ENCODE data around the gene LNX2. TPM values are rescaled to one million over a fixed set of nuclear protein-coding genes. Genes with fewer than 3 reads are reported as not detected.

The LNX2 gene
- total and polyA plus RNA-seq, 2 donors (not counting 1 experiment from before 2014, with no cell fraction given): 2.9 to 10.9 TPM

DNA sequence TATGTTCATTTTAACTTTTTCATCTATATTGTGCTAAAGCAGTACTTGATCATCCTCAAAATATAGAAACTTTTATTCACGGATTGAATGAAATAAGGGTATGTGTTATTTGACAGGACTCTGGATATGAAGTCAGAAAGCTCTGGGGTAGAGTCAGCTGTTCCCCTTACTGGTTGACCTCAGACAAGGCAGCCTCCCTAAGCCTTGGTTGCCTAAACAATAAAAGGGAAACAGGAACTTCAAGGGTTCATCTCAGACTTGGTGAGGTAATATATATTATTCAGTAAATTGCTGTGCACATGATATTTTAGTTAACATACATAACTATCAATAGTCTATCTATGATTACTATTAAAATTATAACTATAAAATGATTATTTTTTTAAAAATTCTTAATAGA is 14.9 kb upstream of the LNX2 start:
- no peak for ATAC-seq (ENCODE audit: low read depth)
- Histone ChIP-seq H3K79me2 (ENCODE audit: control insufficient read depth, insufficient read depth, low read length) (peaks cover 70% of the 10 kb centered on the region), H3K4me1 (ENCODE audit: control insufficient read depth in 2 of 2, insufficient read depth in 2 of 2, low read length in 2 of 2) (no peaks in the 10 kb centered on the region), H3K9ac (ENCODE audit: low read length) (no peak overlapping the region), H2AFZ (ENCODE audit: insufficient read depth, low read depth, low read length, poor library complexity, severe bottlenecking) (no peak overlapping the region), H4K20me1 (ENCODE audit: control insufficient read depth, insufficient read depth, low read length, poor library complexity, severe bottlenecking) (peaks cover 41% of the 10 kb centered on the region), H3K9me3 (ENCODE audit: control extremely low read depth in 1 of 3, control insufficient read depth in 2 of 3, insufficient read depth in 1 of 3, low read length in 2 of 3) (no peaks in the 10 kb centered on the region), H3K4me2 (replicated peaks; ENCODE audit: low read depth, low read length, poor library complexity, severe bottlenecking) (no peak overlapping the region), H3K27me3 (replicated peaks in 1 of 4; ENCODE audit: control extremely low read depth in 1 of 4, control insufficient read depth in 3 of 4, insufficient read depth in 4 of 4, low read length in 3 of 4) (no peaks in the 10 kb centered on the region), H3K36me3 (replicated peaks in 1 of 2; ENCODE audit: control extremely low read depth in 1 of 2, control insufficient read depth in 1 of 2, extremely low read depth in 1 of 2, insufficient read depth in 2 of 2, low read length in 1 of 2) (peaks cover 14 to 21% of the 10 kb centered on the region in 2 experiments), H3K4me3 (ENCODE audit: control extremely low read depth in 1 of 5, extremely low read depth in 1 of 5, insufficient read depth in 1 of 5, low read depth in 2 of 5, low read length in 4 of 5) (no peak overlapping the region), H3K27ac (ENCODE audit: low read length in 2 of 2) (no peak overlapping the region)
- no peaks in the 10 kb centered on the region for H3K27me3 Mint-ChIP-seq
- no peak overlapping the region for H3K27ac Mint-ChIP-seq
- no peak for TF ChIP-seq EZH2 (IDR thresholded peaks at IDR 0.05; ENCODE audit: borderline replicate concordance, insufficient read depth, low read depth, low read length, poor library complexity, severe bottlenecking)
- TF ChIP-seq, protein P1, sequence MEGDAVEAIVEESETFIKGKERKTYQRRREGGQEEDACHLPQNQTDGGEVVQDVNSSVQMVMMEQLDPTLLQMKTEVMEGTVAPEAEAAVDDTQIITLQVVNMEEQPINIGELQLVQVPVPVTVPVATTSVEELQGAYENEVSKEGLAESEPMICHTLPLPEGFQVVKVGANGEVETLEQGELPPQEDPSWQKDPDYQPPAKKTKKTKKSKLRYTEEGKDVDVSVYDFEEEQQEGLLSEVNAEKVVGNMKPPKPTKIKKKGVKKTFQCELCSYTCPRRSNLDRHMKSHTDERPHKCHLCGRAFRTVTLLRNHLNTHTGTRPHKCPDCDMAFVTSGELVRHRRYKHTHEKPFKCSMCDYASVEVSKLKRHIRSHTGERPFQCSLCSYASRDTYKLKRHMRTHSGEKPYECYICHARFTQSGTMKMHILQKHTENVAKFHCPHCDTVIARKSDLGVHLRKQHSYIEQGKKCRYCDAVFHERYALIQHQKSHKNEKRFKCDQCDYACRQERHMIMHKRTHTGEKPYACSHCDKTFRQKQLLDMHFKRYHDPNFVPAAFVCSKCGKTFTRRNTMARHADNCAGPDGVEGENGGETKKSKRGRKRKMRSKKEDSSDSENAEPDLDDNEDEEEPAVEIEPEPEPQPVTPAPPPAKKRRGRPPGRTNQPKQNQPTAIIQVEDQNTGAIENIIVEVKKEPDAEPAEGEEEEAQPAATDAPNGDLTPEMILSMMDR (IDR thresholded peaks at IDR 0.05): no peak
- intact Hi-C loops (cut with micrococcal nuclease): no loop called here
- peaks cover 30% of the 10 kb centered on the region for H3K4me1 Mint-ChIP-seq
- POLR2A ChIA-PET: interaction anchor here (0.6 kb wide), 1 partner anchor 1342 kb away, joined by 4 read pairs; no protein-coding TSS in a partner anchor
- no peak overlapping the region for H3K4me3 Mint-ChIP-seq
- H3K9me3 Mint-ChIP-seq (ENCODE audit: insufficient read depth): no peaks in the 10 kb centered on the region
- no peak for DNase-seq
- WGBS (ENCODE audit: insufficient coverage): no CpG with 5 or more reads among the region's 1 CpG
- CTCF ChIA-PET: no interaction called here

DNA sequence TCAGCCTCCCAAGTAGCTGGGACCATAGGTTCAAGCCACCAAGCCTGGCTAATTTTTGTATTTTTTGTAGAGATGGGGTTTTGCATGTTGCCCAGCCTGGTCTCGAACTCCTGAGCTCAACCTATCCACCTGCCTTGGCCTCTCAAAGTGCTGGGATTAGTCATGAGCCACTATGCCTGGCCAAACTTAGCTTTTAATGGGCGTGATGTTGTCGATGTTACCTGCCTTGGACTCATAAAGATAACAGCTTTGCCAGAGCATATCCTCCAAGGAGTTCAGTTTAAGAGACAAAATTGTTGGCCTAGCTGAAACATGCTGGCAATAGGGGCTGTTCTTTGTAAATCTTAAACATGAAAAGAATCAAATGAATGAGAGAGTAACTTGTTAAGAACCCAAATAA is 14.5 kb upstream of the LNX2 start:
- no peaks in the 10 kb centered on the region for H3K27me3 ChIP-seq (replicated peaks in 1 of 4; ENCODE audit: control extremely low read depth in 1 of 4, control insufficient read depth in 3 of 4, insufficient read depth in 4 of 4, low read length in 3 of 4)
- Mint-ChIP-seq H3K27ac (no peak overlapping the region), H3K9me3 (ENCODE audit: insufficient read depth) (no peaks in the 10 kb centered on the region), H3K4me3 (no peak overlapping the region), H3K4me1 (peaks cover 31% of the 10 kb centered on the region), H3K27me3 (no peaks in the 10 kb centered on the region)
- no peak for ATAC-seq (ENCODE audit: low read depth)
- 100% methylated on average over 2 of the region's 3 CpGs for WGBS (ENCODE audit: insufficient coverage)
- ChIA-PET CTCF (no interaction called here), POLR2A (interaction anchor here (0.6 to 0.7 kb wide), 2 partner anchors 97 to 1341 kb away, joined by 4 to 5 read pairs; no protein-coding TSS in a partner anchor)
- intact Hi-C loops (cut with micrococcal nuclease): no loop called here
- TF ChIP-seq, protein P1 (IDR thresholded peaks at IDR 0.05): no peak
- TF ChIP-seq EZH2 (IDR thresholded peaks at IDR 0.05; ENCODE audit: borderline replicate concordance, insufficient read depth, low read depth, low read length, poor library complexity, severe bottlenecking): no peak
- H3K36me3 ChIP-seq (replicated peaks in 1 of 2; ENCODE audit: control extremely low read depth in 1 of 2, control insufficient read depth in 1 of 2, extremely low read depth in 1 of 2, insufficient read depth in 2 of 2, low read length in 1 of 2): peaks cover 14 to 21% of the 10 kb centered on the region in 2 experiments
- H3K9ac ChIP-seq (ENCODE audit: low read length): no peak overlapping the region
- H4K20me1 ChIP-seq (ENCODE audit: control insufficient read depth, insufficient read depth, low read length, poor library complexity, severe bottlenecking): peaks cover 45% of the 10 kb centered on the region
- no peak for DNase-seq
- H3K9me3 ChIP-seq (ENCODE audit: control extremely low read depth in 1 of 3, control insufficient read depth in 2 of 3, insufficient read depth in 1 of 3, low read length in 2 of 3): no peaks in the 10 kb centered on the region
- no peaks in the 10 kb centered on the region for H3K4me1 ChIP-seq (ENCODE audit: control insufficient read depth in 2 of 2, insufficient read depth in 2 of 2, low read length in 2 of 2)
- H3K27ac ChIP-seq (ENCODE audit: low read length in 2 of 2): no peak overlapping the region
- peaks cover 69% of the 10 kb centered on the region for H3K79me2 ChIP-seq (ENCODE audit: control insufficient read depth, insufficient read depth, low read length)
- no peak overlapping the region for H2AFZ ChIP-seq (ENCODE audit: insufficient read depth, low read depth, low read length, poor library complexity, severe bottlenecking)
- H3K4me2 ChIP-seq (replicated peaks; ENCODE audit: low read depth, low read length, poor library complexity, severe bottlenecking): no peak overlapping the region
- no peak overlapping the region for H3K4me3 ChIP-seq (ENCODE audit: control extremely low read depth in 1 of 5, extremely low read depth in 1 of 5, insufficient read depth in 1 of 5, low read depth in 2 of 5, low read length in 4 of 5)
